Ascending aorta (tissue), 2 donors: ENCODE results near the gene RSU1. TPM values are rescaled to one million over a fixed set of nuclear protein-coding genes. Genes with fewer than 3 reads are reported as not detected.

ENCODE experiments used
- DNase-seq, 2 donors: peaks; one replicate each; pipeline ENCODE4 v3.0.0-alpha.2; 2019; ENCODE audit warnings: low spot score in 2 of 2
- H3K27ac ChIP-seq, 2 donors: fragments of 200-600 bp; sonication (generic); one replicate each; pipeline ENCODE4 v1.5.1; 2016 to 2017; ENCODE audit warnings: mild to moderate bottlenecking in 1 of 2
- H3K27me3 ChIP-seq: fragments of 200-600 bp; sonication (generic); one replicate; pipeline ENCODE4 v1.5.1; 2017
- H3K36me3 ChIP-seq, 2 donors: fragments of 200-600 bp; sonication (generic); one replicate each; pipeline ENCODE4 v1.5.1; 2016
- H3K4me1 ChIP-seq, 2 donors: fragments of 200-600 bp; sonication (generic); one replicate each; pipeline ENCODE4 v1.5.1; 2016 to 2017; ENCODE audit warnings: mild to moderate bottlenecking in 1 of 2
- H3K4me3 ChIP-seq, 2 donors: fragments of 200-600 bp; sonication (generic); one replicate each; pipeline ENCODE4 v1.5.1; 2016 to 2017; ENCODE audit warnings: mild to moderate bottlenecking in 1 of 2
- H3K9me3 ChIP-seq, 2 donors: fragments of 200-600 bp; sonication (generic); one replicate each; pipeline ENCODE4 v1.5.1; 2016
- CTCF ChIP-seq, 3 experiments: fragments of 200-600 bp in 2 of 3; fragments of 450-650 bp in 1 of 3; sonication (generic) in 2 of 3; IDR thresholded peaks; one replicate each; pipeline ENCODE4 v1.5.1; 2016 to 2019; ENCODE audit warnings: antibody characterized with exemption in 3 of 3, mild to moderate bottlenecking in 1 of 3, moderate library complexity in 1 of 3
- intact Hi-C: fragments of 100-400 bp; cut with DNase I; formaldehyde crosslinking; loops from one replicate; pipeline ENCODE4 v1.15.1; 2023
- total RNA-seq: library from RNA; depleted of rRNA; stranded (reverse); fragments of >200 nt; gene quantifications from one replicate; pipeline ENCODE4 v1.1.0, GENCODE V29; 2016

RSU1 gene
- total RNA-seq, 1 donor from 2014 or later = 82.2 TPM

GRCh38 chr10:16545116-16545736, 272.0 kb downstream of the RSU1 start:
- Histone ChIP-seq H3K9me3 (no peaks in the 10 kb centered on the region), H3K27me3 (no peaks in the 10 kb centered on the region), H3K27ac (no peak overlapping the region), H3K4me3 (no peak overlapping the region), H3K4me1 (no peaks in the 10 kb centered on the region), H3K36me3 (no peaks in the 10 kb centered on the region)
- peak in 2 of 3 experiments; percentile 31 to 50 for TF ChIP-seq CTCF (IDR thresholded peaks at IDR 0.05)
- intact Hi-C loops = loop anchor here (10.0 kb wide), 1 partner anchor 1120 kb away; no protein-coding TSS in a partner anchor
- DNase-seq = no peak

- H3K27ac ChIP-seq = no peak overlapping the region
- intact Hi-C loops = loop anchor here (10.0 kb wide), 1 partner anchor 1120 kb away; no protein-coding TSS in a partner anchor
- no peak for TF ChIP-seq CTCF (IDR thresholded peaks at IDR 0.05)
- no peaks in the 10 kb centered on the region for H3K4me1 ChIP-seq
- H3K4me3 ChIP-seq = peak overlapping the region in 1 of 2 donors; percentile 27
- H3K36me3 ChIP-seq = no peaks in the 10 kb centered on the region
- DNase-seq = no peak
- no peaks in the 10 kb centered on the region for H3K27me3 ChIP-seq
- no peaks in the 10 kb centered on the region for H3K9me3 ChIP-seq
Measured at GRCh38 chr10:16544591-16544990, 272.6 kb downstream of the RSU1 start.

- Histone ChIP-seq H3K27ac (no peak overlapping the region), H3K36me3 (no peaks in the 10 kb centered on the region), H3K4me3 (no peak overlapping the region), H3K27me3 (no peaks in the 10 kb centered on the region), H3K9me3 (no peaks in the 10 kb centered on the region), H3K4me1 (no peaks in the 10 kb centered on the region)
- intact Hi-C loops = loop anchor here (10.0 kb wide), 1 partner anchor 1119 kb away; no protein-coding TSS in a partner anchor
- TF ChIP-seq CTCF (IDR thresholded peaks at IDR 0.05) = no peak
- DNase-seq = no peak
Measured at GRCh38 chr10:16544099-16544498, 273.1 kb downstream of the RSU1 start.
